ENCODE data around the gene MYO1C.
A peak's percentile ranks its signal among the peaks of the same experiment; 100 is the strongest.

GRCh38 chr17:1474402-1475189 lies 17.9 kb downstream of the MYO1C start:
- TF ChIP-seq CTCF (IDR thresholded peaks at IDR 0.05 in 8 of 11, conservative IDR thresholded peaks at IDR 0.05 in 3 of 11) (no peak), POLR2AphosphoS5 (IDR thresholded peaks at IDR 0.05) (peak; percentile 35 to 59 (median 48)), POLR2A (IDR thresholded peaks at IDR 0.05) (no peak)

Measured in spleen (tissue), 7 donors.